A549 (cell line): ENCODE measurements around the gene LRRC51. TPM values are rescaled to one million over a fixed set of nuclear protein-coding genes. Genes with fewer than 3 reads are reported as not detected.

Source experiments
- ATAC-seq, 2 experiments: fragments of 200-7000 bp in 1 of 2; fragments of >200 bp in 1 of 2; cut with Nextera tagmentation in 1 of 2; cut with Tn5 transposase in 1 of 2; 3 replicates each; pipeline versions ENCODE4 v1.8.0 to v1.9.1; 2018 to 2020; ENCODE audit warnings: mild to moderate bottlenecking in 1 of 2, moderate library complexity in 1 of 2
- CTCF ChIA-PET: fragments of 300-600 bp; sonication (Branson Sonifier 250); formaldehyde crosslinking; extraction: SDS; loops from one replicate; lab custom pipeline; 2021; ENCODE audit warnings: antibody characterized with exemption, inconsistent platforms; lab: Yijun Ruan, JAX
- POLR2A ChIA-PET: fragments of 350-600 bp; formaldehyde crosslinking; extraction: SDS; loops from one replicate; lab custom pipeline; 2021; ENCODE audit warnings: antibody characterized with exemption, inconsistent platforms; lab: Yijun Ruan, JAX
- DNase-seq, 2 experiments: peaks; one replicate each; pipeline versions ENCODE4 v3.0.0 to v3.0.0-alpha.2; 2011 to 2016; ENCODE audit warnings: low read depth in 1 of 2, low spot score in 1 of 2
- FAIRE-seq: peaks from 2 replicates; lab custom pipeline; 2011; peaks lifted over from hg19 to GRCh38; lab: Jason Lieb, UNC
- H3K27ac ChIP-seq, 2 experiments: fragments of >200 bp; sonication (Bioruptor Twin); formaldehyde crosslinking; 3 replicates each; pipeline ENCODE4 v1.5.1; 2016 to 2017
- H3K4me1 ChIP-seq: fragments of >200 bp; sonication (Bioruptor Twin); formaldehyde crosslinking; 3 replicates; pipeline ENCODE4 v1.6.1; 2016
- H3K4me2 ChIP-seq: fragments of >200 bp; sonication (Bioruptor Twin); formaldehyde crosslinking; 3 replicates; pipeline ENCODE4 v1.6.1; 2016
- H3K4me3 ChIP-seq: fragments of >200 bp; sonication (Bioruptor Twin); formaldehyde crosslinking; 3 replicates; pipeline ENCODE4 v1.5.1; 2016
- H3K9me3 ChIP-seq: fragments of >200 bp; sonication (Bioruptor Twin); formaldehyde crosslinking; 3 replicates; pipeline ENCODE4 v1.6.1; 2016
- BHLHE40 ChIP-seq: IDR thresholded peaks from 2 replicates; pipeline ENCODE4 v1.6.1; 2012; ENCODE audit warnings: low read depth, low read length, inconsistent platforms
- CBX2 ChIP-seq: fragments of 200-600 bp; sonication (generic); IDR thresholded peaks from 2 replicates; pipeline ENCODE4 v1.6.1; 2016; ENCODE audit warnings: low read depth, mild to moderate bottlenecking, borderline replicate concordance
- CEBPB ChIP-seq, 2 experiments: fragments of >200 bp in 1 of 2; sonication (Bioruptor Twin) in 1 of 2; formaldehyde crosslinking in 1 of 2; IDR thresholded peaks; 2 replicates each; pipeline ENCODE4 v1.6.1; 2012 to 2016
- CHD2 ChIP-seq: fragments of 150-350 bp; IDR thresholded peaks from 2 replicates; pipeline ENCODE4 v1.6.1; 2014; ENCODE audit warnings: low read length; ENCODE audit not compliant: partially characterized antibody
- CHD4 ChIP-seq: fragments of 200-600 bp; sonication (generic); IDR thresholded peaks from 2 replicates; pipeline ENCODE4 v1.6.1; 2016; ENCODE audit warnings: antibody characterized with exemption, mild to moderate bottlenecking, borderline replicate concordance
- FOSL2 ChIP-seq, 2 experiments: fragments of 450-650 bp in 1 of 2; fragments of >200 bp in 1 of 2; sonication (Bioruptor Twin) in 1 of 2; formaldehyde crosslinking; IDR thresholded peaks; 2 replicates each; pipeline versions ENCODE4 v1.5.0 to v1.6.1; 2016 to 2020; ENCODE audit warnings: mild to moderate bottlenecking in 1 of 2, moderate library complexity in 1 of 2
- HDAC2 ChIP-seq: fragments of 200-600 bp; sonication (generic); IDR thresholded peaks from 2 replicates; pipeline ENCODE4 v1.6.1; 2016
- HOXA7 ChIP-seq: fragments of 250-450 bp; sonication (Bioruptor Pico); IDR thresholded peaks from 2 replicates; pipeline ENCODE4 v1.5.0; 2020; ENCODE audit warnings: mild to moderate bottlenecking, moderate library complexity
- HOXB13 ChIP-seq: fragments of 250-450 bp; sonication (Bioruptor Pico); IDR thresholded peaks from 2 replicates; pipeline ENCODE4 v1.5.0; 2020; ENCODE audit warnings: low read depth, mild to moderate bottlenecking, moderate library complexity
- MAFK ChIP-seq: fragments of 450-650 bp; IDR thresholded peaks from 2 replicates; pipeline ENCODE4 v1.6.1; 2014; ENCODE audit not compliant: partially characterized antibody
- MYC ChIP-seq: IDR thresholded peaks from 2 replicates; pipeline ENCODE4 v1.6.1; 2012; ENCODE audit warnings: mild to moderate bottlenecking, inconsistent platforms, low read length, improper control_type of control experiment, borderline replicate concordance
- POLR2A ChIP-seq: IDR thresholded peaks from 2 replicates; pipeline ENCODE4 v1.6.1; 2012; ENCODE audit warnings: mild to moderate bottlenecking, low read length
- RAD21 ChIP-seq, 2 experiments: fragments of >200 bp in 1 of 2; sonication (Bioruptor Twin) in 1 of 2; formaldehyde crosslinking in 1 of 2; IDR thresholded peaks in 1 of 2; conservative IDR thresholded peaks in 1 of 2; 2 replicates in 1 of 2; 3 replicates in 1 of 2; pipeline ENCODE4 v1.6.1; 2012 to 2018; ENCODE audit warnings: inconsistent platforms in 1 of 2
- RNF2 ChIP-seq: fragments of 200-600 bp; sonication (generic); IDR thresholded peaks from 2 replicates; pipeline ENCODE4 v1.6.1; 2016; ENCODE audit warnings: low read depth, mild to moderate bottlenecking, antibody characterized with exemption, moderate library complexity, borderline replicate concordance
- TFCP2L1 ChIP-seq: fragments of 250-450 bp; sonication (Bioruptor Pico); IDR thresholded peaks from 2 replicates; pipeline ENCODE4 v1.5.0; 2021; ENCODE audit warnings: mild to moderate bottlenecking
- ZC3H11A ChIP-seq: fragments of 450-650 bp; IDR thresholded peaks from 2 replicates; pipeline ENCODE4 v1.6.1; 2014; ENCODE audit warnings: antibody characterized with exemption, mild to moderate bottlenecking
- WGBS: methylation state at CpG from one replicate; pipeline ENCODE4 v1.1.6; 2017; ENCODE audit errors: missing lambda C conversion rate; 5-methylcytosine and 5-hydroxymethylcytosine counted together
- polyA plus RNA-seq, 4 experiments: library from polyadenylated mRNA; depleted of rRNA in 3 of 4; stranded (reverse); fragments of >200 nt; fragmentation: RNase III in 1 of 4; extraction: RNeasy Plus Mini Kit Qiagen cat#74134 plus additional on column Dnase treatment in 1 of 4; gene quantifications; 2 replicates in 3 of 4; 3 replicates in 1 of 4; pipeline ENCODE4 v1.2.3, GENCODE V29; 2011 to 2017
- TF ChIP-seq, protein P1 (sequence below): fragments of 250-450 bp; sonication (Bioruptor Pico); IDR thresholded peaks from 2 replicates; pipeline ENCODE4 v1.5.0; 2020; ENCODE audit warnings: low read depth, mild to moderate bottlenecking, moderate library complexity
- TF ChIP-seq, protein P2 (sequence below): fragments of >200 bp; sonication (Bioruptor Twin); formaldehyde crosslinking; IDR thresholded peaks from 2 replicates; pipeline ENCODE4 v1.6.1; 2016

LRRC51 gene
- polyA plus RNA-seq, 2 of the 4 experiments (the other 2 are of a cell fraction), result 8.2 to 14.3 TPM

DNA sequence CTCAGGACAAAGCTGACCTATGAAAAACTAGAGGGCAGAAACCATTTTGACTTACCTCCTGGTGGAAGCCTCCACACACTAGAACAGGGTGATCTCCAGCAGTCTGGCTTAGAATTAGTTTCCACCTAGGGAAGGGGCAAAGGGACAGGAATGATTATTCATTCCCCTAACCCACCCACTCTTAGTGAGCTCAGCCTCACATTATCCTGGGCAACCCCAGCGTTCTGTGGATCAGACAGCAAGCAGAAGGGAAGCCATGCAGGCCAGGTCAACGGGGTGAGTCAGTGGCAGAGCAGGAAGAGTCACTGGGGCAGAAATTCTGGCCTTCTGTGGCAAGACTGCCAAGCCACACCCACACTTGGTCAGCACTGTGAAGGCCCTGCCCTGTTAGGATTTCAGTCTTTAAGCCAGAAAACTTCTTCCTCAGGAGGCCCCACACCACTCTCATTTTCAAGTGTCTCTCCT lies 10.8 kb upstream of the LRRC51 start:
- WGBS, result 4% methylated on average over 2 of the region's 2 CpGs
- DNase-seq, result peak; percentile 59 to 78
- ChIA-PET CTCF (interaction anchor here (0.6 to 4.2 kb wide), 7 partner anchors 11 to 361 kb away, joined by 3 to 21 read pairs (median 4); no protein-coding TSS in a partner anchor), POLR2A (interaction anchor here (0.8 to 1.5 kb wide), 3 partner anchors 8 to 21 kb away, joined by 3 to 4 read pairs (median 3); no protein-coding TSS in a partner anchor)
- H3K4me2 ChIP-seq, result peak overlapping the region; percentile 67
- no peak overlapping the region for H3K4me3 ChIP-seq
- FAIRE-seq, result no peak
- peaks cover 55% of the 10 kb centered on the region for H3K4me1 ChIP-seq
- H3K9me3 ChIP-seq, result no peaks in the 10 kb centered on the region
- H3K27ac ChIP-seq, result peak overlapping the region; percentile 58 to 86
- peak; percentile 99 for ATAC-seq
- TF ChIP-seq MAFK, result peak; percentile 10
- TF ChIP-seq FOSL2 (IDR thresholded peaks at IDR 0.05), result no peak
- peak; percentile 72 for TF ChIP-seq FOSL2 (CRISPR knock-in tag; IDR thresholded peaks at IDR 0.05)
- no peak for TF ChIP-seq RNF2
- TF ChIP-seq POLR2A, result peak; percentile 28; the same call in 1 of the 2 replicates
- TF ChIP-seq CHD4, result no peak
- no peak for TF ChIP-seq TFCP2L1 (CRISPR knock-in tag)
- TF ChIP-seq, all 56 proteins: peak for 3

DNA sequence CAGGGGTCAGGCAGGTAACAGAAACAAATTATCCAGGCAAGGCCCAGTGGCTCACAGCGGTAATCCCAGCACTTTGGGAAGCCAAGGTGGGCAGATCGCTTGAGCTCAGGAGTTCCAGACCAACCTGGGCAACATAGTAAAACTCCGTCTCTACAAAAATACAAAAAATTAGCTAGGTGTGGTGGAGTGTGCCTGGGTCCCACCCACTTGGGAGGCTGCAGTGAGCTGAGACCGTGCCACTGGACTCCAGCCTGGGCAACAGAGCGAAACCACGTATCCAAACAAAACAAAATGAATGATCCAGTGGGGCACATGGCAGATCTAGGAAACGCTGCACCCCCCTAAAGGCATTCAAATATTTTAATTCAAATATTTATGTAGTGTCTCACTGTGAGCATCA lies 10.2 kb upstream of the LRRC51 start:
- CTCF ChIA-PET, result interaction anchor here (0.7 to 4.2 kb wide), 4 partner anchors 11 to 46 kb away, joined by 3 to 21 read pairs (median 4); no protein-coding TSS in a partner anchor

DNA sequence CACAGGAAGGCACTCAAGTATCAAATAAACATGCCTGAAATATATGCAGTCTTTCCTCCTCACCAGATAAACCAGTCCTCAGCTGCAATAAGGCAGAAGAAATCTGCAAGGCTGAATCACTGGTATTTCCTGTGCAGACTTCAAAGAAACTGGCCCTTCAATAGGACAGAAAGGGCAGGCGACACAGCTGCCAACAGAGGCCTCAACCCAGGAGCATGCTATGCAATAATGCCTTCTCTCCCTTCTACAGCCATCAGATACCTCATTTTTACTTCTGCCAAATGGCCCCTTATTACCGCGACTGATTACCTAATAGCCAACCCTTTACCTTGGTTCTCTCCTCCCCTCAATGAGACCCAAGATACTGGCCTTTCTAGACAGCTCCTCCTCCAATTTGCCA lies 8.3 kb upstream of the LRRC51 start:
- Histone ChIP-seq H3K4me3 (no peak overlapping the region), H3K4me2 (peak overlapping the region; percentile 23), H3K9me3 (no peaks in the 10 kb centered on the region), H3K27ac (peak overlapping the region; percentile 13 to 75; a peak in 4 of 6 replicates), H3K4me1 (peaks cover 47% of the 10 kb centered on the region)
- POLR2A ChIA-PET, result no interaction called here
- 66% methylated on average over 3 of the region's 3 CpGs for whole genome bisulfite sequencing
- ATAC-seq (peak; percentile 15 to 34; a peak in 4 of 6 replicates), FAIRE-seq (no peak), DNase-seq (peak in 1 of 2 experiments; percentile 17)
- CTCF ChIA-PET, result interaction anchor here (0.8 to 2.3 kb wide), 6 partner anchors 9 to 73 kb away, joined by 3 to 7 read pairs (median 4); no protein-coding TSS in a partner anchor
- no peak for TF ChIP-seq BHLHE40
- TF ChIP-seq, protein P1, sequence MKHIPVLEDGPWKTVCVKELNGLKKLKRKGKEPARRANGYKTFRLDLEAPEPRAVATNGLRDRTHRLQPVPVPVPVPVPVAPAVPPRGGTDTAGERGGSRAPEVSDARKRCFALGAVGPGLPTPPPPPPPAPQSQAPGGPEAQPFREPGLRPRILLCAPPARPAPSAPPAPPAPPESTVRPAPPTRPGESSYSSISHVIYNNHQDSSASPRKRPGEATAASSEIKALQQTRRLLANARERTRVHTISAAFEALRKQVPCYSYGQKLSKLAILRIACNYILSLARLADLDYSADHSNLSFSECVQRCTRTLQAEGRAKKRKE (CRISPR knock-in tag), result no peak
- TF ChIP-seq FOSL2 (IDR thresholded peaks at IDR 0.05), result no peak
- no peak for TF ChIP-seq FOSL2 (CRISPR knock-in tag; IDR thresholded peaks at IDR 0.05)
- TF ChIP-seq MYC, result no peak
- TF ChIP-seq ZC3H11A, result no peak
- no peak for TF ChIP-seq HDAC2
- TF ChIP-seq CEBPB (IDR thresholded peaks at IDR 0.05), result no peak
- no peak for TF ChIP-seq HOXB13 (CRISPR knock-in tag)
- no peak for TF ChIP-seq CHD2
- no peak for TF ChIP-seq RAD21 (conservative IDR thresholded peaks at IDR 0.05 in 1 of 2, IDR thresholded peaks at IDR 0.05 in 1 of 2)
- TF ChIP-seq CBX2, result no peak

More for the DNA sequence above, 10.2 kb upstream of the LRRC51 start:
- WGBS, result 90% methylated on average over 7 of the region's 7 CpGs
- no peak for DNase-seq
- no peak; a peak in 1 of 6 replicates for ATAC-seq
- peak overlapping the region; percentile 67 for H3K4me2 ChIP-seq
- TF ChIP-seq ZC3H11A (no peak), MYC (no peak), RAD21 (conservative IDR thresholded peaks at IDR 0.05 in 1 of 2, IDR thresholded peaks at IDR 0.05 in 1 of 2) (no peak), HOXA7 (CRISPR knock-in tag) (no peak)
- TF ChIP-seq, protein P2, sequence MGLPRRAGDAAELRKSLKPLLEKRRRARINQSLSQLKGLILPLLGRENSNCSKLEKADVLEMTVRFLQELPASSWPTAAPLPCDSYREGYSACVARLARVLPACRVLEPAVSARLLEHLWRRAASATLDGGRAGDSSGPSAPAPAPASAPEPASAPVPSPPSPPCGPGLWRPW, result no peak
- TF ChIP-seq, all 56 proteins: peak for 0
- H3K27ac ChIP-seq, result peak overlapping the region; percentile 58 to 86
- FAIRE-seq, result no peak
- no peaks in the 10 kb centered on the region for H3K9me3 ChIP-seq
- H3K4me1 ChIP-seq, result peaks cover 55% of the 10 kb centered on the region
- POLR2A ChIA-PET, result interaction anchor here (1.5 kb wide), 1 partner anchor 9 kb away, joined by 4 read pairs; no protein-coding TSS in a partner anchor
- H3K4me3 ChIP-seq, result no peak overlapping the region
